Sigmoid colon (tissue), 7 donors: ENCODE measurements around the gene ITSN2. TPM values are rescaled to one million over a fixed set of nuclear protein-coding genes. Genes with fewer than 3 reads are reported as not detected.

Source experiments
- DNase-seq: peaks from one replicate; pipeline ENCODE4 v3.0.0-alpha.2; 2019
- H3K27ac ChIP-seq, 4 donors: fragments of 200-600 bp; sonication (generic); one replicate each; pipeline ENCODE4 v1.5.1; 2016 to 2019; ENCODE audit warnings: mild to moderate bottlenecking in 1 of 4
- H3K27me3 ChIP-seq, 3 donors: fragments of 200-600 bp; sonication (generic); one replicate each; pipeline ENCODE4 v1.5.1; 2019; ENCODE audit warnings: mild to moderate bottlenecking in 1 of 3
- H3K36me3 ChIP-seq, 4 donors: fragments of 200-600 bp; sonication (generic); one replicate each; pipeline ENCODE4 v1.5.1; 2016 to 2019
- H3K4me1 ChIP-seq, 4 donors: fragments of 200-600 bp; sonication (generic); one replicate each; pipeline ENCODE4 v1.5.1; 2017 to 2019
- H3K4me3 ChIP-seq, 4 donors: fragments of 200-600 bp; sonication (generic); one replicate each; pipeline ENCODE4 v1.5.1; 2017 to 2019; ENCODE audit warnings: mild to moderate bottlenecking in 2 of 4, moderate library complexity in 1 of 4
- H3K9me3 ChIP-seq, 4 donors: fragments of 200-600 bp in 3 of 4; sonication (generic) in 3 of 4; one replicate each; pipeline versions ENCODE4 v1.5.1 to v1.6.1; 2013 to 2019
- CTCF ChIP-seq, 4 experiments: fragments of 450-650 bp in 3 of 4; fragments of 200-600 bp in 1 of 4; IDR thresholded peaks; one replicate each; pipeline ENCODE4 v1.5.1; 2016 to 2019; ENCODE audit warnings: antibody characterized with exemption in 4 of 4, mild to moderate bottlenecking in 3 of 4, moderate library complexity in 2 of 4
- EP300 ChIP-seq, 4 donors: sonication (generic); formaldehyde crosslinking; IDR thresholded peaks; one replicate each; pipeline ENCODE4 v1.6.1; 2017; ENCODE audit warnings: antibody characterized with exemption in 4 of 4
- POLR2A ChIP-seq, 2 donors: fragments of 450-650 bp; IDR thresholded peaks; one replicate each; pipeline ENCODE4 v1.6.1; 2016; ENCODE audit warnings: antibody characterized with exemption in 2 of 2, mild to moderate bottlenecking in 2 of 2, moderate library complexity in 2 of 2
- POLR2AphosphoS5 ChIP-seq, 4 donors: sonication (generic); formaldehyde crosslinking; IDR thresholded peaks; one replicate each; pipeline ENCODE4 v1.6.1; 2017; ENCODE audit warnings: antibody characterized with exemption in 4 of 4
- WGBS, 2 donors: extraction: QIAGEN DNeasy Blood & Tissue Kit; methylation state at CpG; one replicate each; pipeline ENCODE4 v1.1.7; 2013; 5-methylcytosine and 5-hydroxymethylcytosine counted together
- intact Hi-C: fragments of 100-400 bp; cut with DNase I; formaldehyde crosslinking; loops from one replicate; pipeline ENCODE4 v1.15.1; 2023
- polyA plus RNA-seq, 3 donors: library from polyadenylated mRNA; stranded (reverse); fragments of 200-250 nt; gene quantifications; one replicate each; pipeline ENCODE4 v1.2.3, GENCODE V29; 2013
- total RNA-seq, 4 donors: library from RNA; depleted of rRNA; stranded (reverse); fragments of >200 nt; gene quantifications; one replicate each; pipeline ENCODE4 v1.1.0, GENCODE V29; 2016
- donor health status: healthy with polysubstance abuse.
- donor health status: Bipolar disorder and iron deficiency.
- donor health status: healthy.

ITSN2 gene
- total and polyA plus RNA-seq, 7 donors: 19.2 to 73.6 (median 56.0) TPM

- Histone ChIP-seq H3K27me3 (no peaks in the 10 kb centered on the region), H3K27ac (no peak overlapping the region), H3K4me3 (no peak overlapping the region), H3K9me3 (no peaks in the 10 kb centered on the region), H3K36me3 (peaks cover 0 to 88% (median 12%) of the 10 kb centered on the region in 4 donors), H3K4me1 (no peaks in the 10 kb centered on the region)
- intact Hi-C loops: no loop called here
- DNase-seq: no peak
- 94% methylated on average over 4 of the region's 4 CpGs for WGBS, 2 donors
- TF ChIP-seq EP300 (IDR thresholded peaks at IDR 0.05) (no peak), POLR2A (IDR thresholded peaks at IDR 0.05) (no peak), CTCF (IDR thresholded peaks at IDR 0.05) (no peak), POLR2AphosphoS5 (IDR thresholded peaks at IDR 0.05) (no peak)
Measured at GRCh38 chr2:24245986-24246776, 114.2 kb downstream of the ITSN2 start.

GRCh38 chr2:24241528-24241927 is 118.8 kb downstream of the ITSN2 start:
- Histone ChIP-seq H3K36me3 (peaks cover 0 to 45% (median 6%) of the 10 kb centered on the region in 4 donors), H3K27ac (no peak overlapping the region), H3K4me3 (no peak overlapping the region), H3K27me3 (no peaks in the 10 kb centered on the region), H3K4me1 (no peaks in the 10 kb centered on the region), H3K9me3 (no peaks in the 10 kb centered on the region)
- DNase-seq: no peak
- intact Hi-C loops: no loop called here
- TF ChIP-seq EP300 (IDR thresholded peaks at IDR 0.05) (no peak), POLR2A (IDR thresholded peaks at IDR 0.05) (no peak), CTCF (IDR thresholded peaks at IDR 0.05) (no peak), POLR2AphosphoS5 (IDR thresholded peaks at IDR 0.05) (no peak)

DNA sequence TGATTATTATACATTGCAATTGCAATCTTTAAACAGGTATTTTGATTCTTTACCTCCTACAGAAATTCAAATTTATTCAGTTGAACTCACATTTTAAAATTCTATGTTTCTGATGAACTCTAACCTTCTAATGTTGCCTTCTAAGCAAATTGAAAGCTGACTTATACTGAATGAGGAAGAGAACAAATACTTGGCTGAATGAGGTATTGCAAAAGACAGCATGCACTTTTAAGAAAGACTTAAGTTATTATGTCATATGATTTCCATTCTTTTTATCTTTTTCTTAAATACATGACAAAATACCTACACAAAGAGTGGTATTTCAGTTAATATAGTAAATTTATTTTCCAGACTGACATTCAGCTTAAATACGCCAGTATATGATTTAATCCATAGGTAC is 120.8 kb downstream of the ITSN2 start:
- no peak for DNase-seq
- 96 to 97% methylated on average over 1 of the region's 1 CpG for WGBS, 2 donors
- TF ChIP-seq POLR2A (IDR thresholded peaks at IDR 0.05) (no peak), EP300 (IDR thresholded peaks at IDR 0.05) (no peak), CTCF (IDR thresholded peaks at IDR 0.05) (no peak), POLR2AphosphoS5 (IDR thresholded peaks at IDR 0.05) (no peak)
- Histone ChIP-seq H3K4me3 (no peak overlapping the region), H3K9me3 (no peaks in the 10 kb centered on the region), H3K27me3 (no peaks in the 10 kb centered on the region), H3K36me3 (peaks cover 0 to 25% (median 0%) of the 10 kb centered on the region in 4 donors), H3K4me1 (no peaks in the 10 kb centered on the region), H3K27ac (no peak overlapping the region)
- intact Hi-C loops: no loop called here

DNA sequence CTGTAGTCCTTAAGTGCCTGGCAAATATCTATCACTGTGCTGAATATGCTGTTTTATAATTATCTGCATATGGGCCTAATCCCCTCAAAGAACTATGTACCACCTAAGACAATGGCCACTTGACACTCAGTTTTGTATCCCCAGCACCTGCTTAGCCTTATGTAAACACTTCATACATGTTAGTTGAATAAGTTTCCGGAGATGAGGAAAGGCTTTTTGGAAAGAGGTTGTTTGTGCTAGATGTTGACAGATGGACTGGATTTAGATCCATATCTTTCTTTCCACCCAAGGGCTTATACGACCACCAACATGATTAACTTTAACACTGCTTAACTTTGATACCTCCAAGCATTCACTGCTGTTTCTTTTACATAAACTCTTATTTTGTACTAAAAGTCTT is 122.2 kb downstream of the ITSN2 start:
- H3K4me3 ChIP-seq: no peak overlapping the region
- TF ChIP-seq POLR2A (IDR thresholded peaks at IDR 0.05): no peak
- no peak for TF ChIP-seq CTCF (IDR thresholded peaks at IDR 0.05)
- no peak for TF ChIP-seq POLR2AphosphoS5 (IDR thresholded peaks at IDR 0.05)
- TF ChIP-seq EP300 (IDR thresholded peaks at IDR 0.05): no peak
- H3K27ac ChIP-seq: no peak overlapping the region
- WGBS, 2 donors: 89 to 95% methylated on average over 2 of the region's 2 CpGs
- no peak for DNase-seq
- H3K27me3 ChIP-seq: no peaks in the 10 kb centered on the region
- peaks cover 0 to 13% (median 0%) of the 10 kb centered on the region in 4 donors for H3K36me3 ChIP-seq
- intact Hi-C loops: no loop called here
- no peaks in the 10 kb centered on the region for H3K9me3 ChIP-seq
- H3K4me1 ChIP-seq: no peaks in the 10 kb centered on the region
